GM19468 (cell line): ENCODE measurements around the gene PRR36.

Source experiments
- ATAC-seq: cut with Tn5 transposase; IDR thresholded peaks from one replicate; pipeline ENCODE4 v1.9.1; 2021; ENCODE audit warnings: mild to moderate bottlenecking, moderate library complexity, moderate number of reproducible peaks; ENCODE audit not compliant: unreplicated experiment; ENCODE audit errors: extremely low read depth

PRR36 gene

GRCh38 chr19:7850000-7850813 lies 24.0 kb downstream of the PRR36 start:
- ATAC-seq, result no peak

- ATAC-seq, result no peak
These were observed 24.6 kb downstream of the PRR36 start for GRCh38 chr19:7849631-7849999.

- no peak for ATAC-seq
These were observed 25.3 kb downstream of the PRR36 start for GRCh38 chr19:7848779-7849457.

- no peak for ATAC-seq
These were observed 26.5 kb downstream of the PRR36 start for GRCh38 chr19:7847664-7848063.

GRCh38 chr19:7846155-7846646 lies 28.0 kb downstream of the PRR36 start:
- ATAC-seq, result no peak

- ATAC-seq, result no peak
These were observed 28.6 kb downstream of the PRR36 start for GRCh38 chr19:7845390-7846154.

GRCh38 chr19:7844951-7845350 lies 29.2 kb downstream of the PRR36 start:
- no peak for ATAC-seq

GRCh38 chr19:7844405-7844804 lies 29.8 kb downstream of the PRR36 start:
- no peak for ATAC-seq

GRCh38 chr19:7843521-7843920 lies 30.7 kb downstream of the PRR36 start:
- ATAC-seq, result no peak

GRCh38 chr19:7842661-7843294 lies 31.4 kb downstream of the PRR36 start:
- no peak for ATAC-seq

- ATAC-seq, result no peak
These were observed 32.2 kb downstream of the PRR36 start for GRCh38 chr19:7841751-7842660.

- ATAC-seq, result no peak
These were observed 33.6 kb downstream of the PRR36 start for GRCh38 chr19:7840629-7841028.

GRCh38 chr19:7839476-7839875 lies 34.7 kb downstream of the PRR36 start:
- ATAC-seq, result no peak

- no peak for ATAC-seq
These were observed 40.7 kb downstream of the PRR36 start for GRCh38 chr19:7833225-7834099.

GRCh38 chr19:7832781-7833180 lies 41.4 kb downstream of the PRR36 start:
- ATAC-seq, result no peak

- no peak for ATAC-seq
These were observed 42.2 kb downstream of the PRR36 start for GRCh38 chr19:7832009-7832408.

- no peak for ATAC-seq
These were observed 42.7 kb downstream of the PRR36 start for GRCh38 chr19:7831452-7831851.

GRCh38 chr19:7830823-7831222 lies 43.4 kb downstream of the PRR36 start:
- no peak for ATAC-seq
